Sigmoid colon (tissue), 7 donors: Measurements from ENCODE around the gene NUBP2. TPM values are rescaled to one million over a fixed set of nuclear protein-coding genes. Genes with fewer than 3 reads are reported as not detected.

Experiments used
- DNase-seq: peaks from one replicate; pipeline ENCODE4 v3.0.0-alpha.2; 2019
- H3K27ac ChIP-seq, 4 donors: fragments of 200-600 bp; sonication (generic); one replicate each; pipeline ENCODE4 v1.5.1; 2016 to 2019; ENCODE audit warnings: mild to moderate bottlenecking in 1 of 4
- H3K27me3 ChIP-seq, 3 donors: fragments of 200-600 bp; sonication (generic); one replicate each; pipeline ENCODE4 v1.5.1; 2019; ENCODE audit warnings: mild to moderate bottlenecking in 1 of 3
- H3K36me3 ChIP-seq, 4 donors: fragments of 200-600 bp; sonication (generic); one replicate each; pipeline ENCODE4 v1.5.1; 2016 to 2019
- H3K4me1 ChIP-seq, 4 donors: fragments of 200-600 bp; sonication (generic); one replicate each; pipeline ENCODE4 v1.5.1; 2017 to 2019
- H3K4me3 ChIP-seq, 4 donors: fragments of 200-600 bp; sonication (generic); one replicate each; pipeline ENCODE4 v1.5.1; 2017 to 2019; ENCODE audit warnings: mild to moderate bottlenecking in 2 of 4, moderate library complexity in 1 of 4
- H3K9me3 ChIP-seq, 4 donors: fragments of 200-600 bp in 3 of 4; sonication (generic) in 3 of 4; one replicate each; pipeline versions ENCODE4 v1.5.1 to v1.6.1; 2013 to 2019
- EP300 ChIP-seq, 4 donors: sonication (generic); formaldehyde crosslinking; IDR thresholded peaks; one replicate each; pipeline ENCODE4 v1.6.1; 2017; ENCODE audit warnings: antibody characterized with exemption in 4 of 4
- POLR2A ChIP-seq, 2 donors: fragments of 450-650 bp; IDR thresholded peaks; one replicate each; pipeline ENCODE4 v1.6.1; 2016; ENCODE audit warnings: antibody characterized with exemption in 2 of 2, mild to moderate bottlenecking in 2 of 2, moderate library complexity in 2 of 2
- POLR2AphosphoS5 ChIP-seq, 4 donors: sonication (generic); formaldehyde crosslinking; IDR thresholded peaks; one replicate each; pipeline ENCODE4 v1.6.1; 2017; ENCODE audit warnings: antibody characterized with exemption in 4 of 4
- WGBS, 2 donors: extraction: QIAGEN DNeasy Blood & Tissue Kit; methylation state at CpG; one replicate each; pipeline ENCODE4 v1.1.7; 2013; 5-methylcytosine and 5-hydroxymethylcytosine counted together
- intact Hi-C: fragments of 100-400 bp; cut with DNase I; formaldehyde crosslinking; loops from one replicate; pipeline ENCODE4 v1.15.1; 2023
- polyA plus RNA-seq, 3 donors: library from polyadenylated mRNA; stranded (reverse); fragments of 200-250 nt; gene quantifications; one replicate each; pipeline ENCODE4 v1.2.3, GENCODE V29; 2013
- total RNA-seq, 4 donors: library from RNA; depleted of rRNA; stranded (reverse); fragments of >200 nt; gene quantifications; one replicate each; pipeline ENCODE4 v1.1.0, GENCODE V29; 2016
- TF ChIP-seq, protein P1 (sequence below), 4 experiments: fragments of 450-650 bp in 3 of 4; fragments of 200-600 bp in 1 of 4; IDR thresholded peaks; one replicate each; pipeline ENCODE4 v1.5.1; 2016 to 2019; ENCODE audit warnings: antibody characterized with exemption in 4 of 4, mild to moderate bottlenecking in 3 of 4, moderate library complexity in 2 of 4
- donor health status: healthy with polysubstance abuse.
- donor health status: Bipolar disorder and iron deficiency.
- donor health status: healthy.

NUBP2 gene
- total and polyA plus RNA-seq, 7 donors: 53.5 to 170 (median 77.8) TPM

DNA sequence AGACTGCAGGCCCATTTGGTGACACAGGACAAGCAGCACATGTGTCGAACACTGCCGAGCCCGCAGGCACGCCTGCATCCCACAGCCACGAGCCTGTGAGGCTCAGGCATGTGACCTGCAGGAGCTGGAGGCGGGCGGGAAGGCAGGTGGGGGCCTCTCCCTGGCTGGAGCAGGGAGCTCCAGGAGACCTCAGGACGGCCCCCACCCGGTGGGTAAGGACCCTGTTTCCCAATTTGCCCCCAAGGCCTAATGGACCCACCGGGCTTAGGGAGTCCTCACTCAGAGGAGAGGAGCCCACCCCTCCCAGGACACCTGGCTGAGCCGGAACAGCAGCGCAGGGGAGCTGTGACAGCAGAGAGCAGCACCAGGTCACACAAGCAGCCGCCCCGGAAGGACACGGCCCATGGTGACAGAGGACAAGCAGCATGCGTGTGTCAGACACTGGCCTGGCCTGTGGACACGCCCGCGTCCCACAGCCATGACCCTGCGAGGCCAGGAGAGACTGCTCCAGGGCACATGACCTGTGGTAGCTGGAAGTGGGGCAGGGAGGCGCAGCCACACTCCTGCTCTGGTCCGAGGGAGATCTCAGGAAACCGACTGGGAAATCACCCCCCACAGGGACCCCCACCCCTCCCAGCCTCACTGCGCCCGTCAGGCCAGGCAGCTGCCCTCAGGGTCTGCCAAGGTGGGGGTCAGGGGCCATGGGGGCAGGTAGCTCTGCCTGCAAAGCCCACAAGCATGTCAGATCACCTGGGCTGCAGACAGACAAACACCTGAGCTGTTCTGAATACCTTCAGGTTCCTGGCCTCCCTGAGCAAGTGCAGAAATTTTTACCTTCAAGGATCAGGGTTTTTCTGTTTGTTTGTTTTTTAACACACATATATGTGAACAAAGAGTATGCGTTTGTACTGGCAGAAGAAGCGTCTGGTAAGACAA lies 2.8 kb upstream of the NUBP2 start:
- intact Hi-C loops: loop anchor here (10.0 kb wide), 1 partner anchor 1095 kb away; the partner anchor contains the start of genes JMJD8 and STUB1
- Histone ChIP-seq H3K27me3 (no peaks in the 10 kb centered on the region), H3K36me3 (peaks cover 0 to 61% (median 41%) of the 10 kb centered on the region in 4 donors), H3K4me1 (peaks cover 0 to 46% (median 37%) of the 10 kb centered on the region in 4 donors), H3K9me3 (no peaks in the 10 kb centered on the region), H3K4me3 (no peak overlapping the region), H3K27ac (no peak overlapping the region)
- TF ChIP-seq EP300 (IDR thresholded peaks at IDR 0.05): no peak
- DNase-seq: no peak
- WGBS, 2 donors: 78 to 86% methylated on average over 27 of the region's 27 CpGs

DNA sequence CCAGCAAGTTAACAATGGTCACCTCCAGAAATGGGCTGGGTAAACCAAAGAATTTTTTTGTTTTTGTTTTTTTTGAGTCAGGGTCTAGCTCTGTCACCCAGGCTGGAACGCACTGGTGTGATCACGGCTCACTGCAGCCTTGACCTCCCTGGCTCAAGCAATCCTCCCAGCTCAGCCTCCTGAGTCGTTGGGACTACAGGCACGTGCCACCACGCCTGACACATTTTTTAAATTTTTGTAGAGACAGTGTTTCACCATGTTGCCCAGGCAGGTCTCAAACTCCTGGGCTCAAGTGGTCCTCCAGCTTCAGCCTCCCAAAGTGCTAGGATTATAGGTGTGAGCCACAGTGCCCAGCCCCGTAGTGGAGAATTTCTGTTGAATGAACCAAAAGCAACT lies 2.1 kb upstream of the NUBP2 start:
- 80 to 90% methylated on average over 6 of the region's 6 CpGs for WGBS, 2 donors
- peaks cover 0 to 58% (median 36%) of the 10 kb centered on the region in 4 donors for H3K36me3 ChIP-seq

DNA sequence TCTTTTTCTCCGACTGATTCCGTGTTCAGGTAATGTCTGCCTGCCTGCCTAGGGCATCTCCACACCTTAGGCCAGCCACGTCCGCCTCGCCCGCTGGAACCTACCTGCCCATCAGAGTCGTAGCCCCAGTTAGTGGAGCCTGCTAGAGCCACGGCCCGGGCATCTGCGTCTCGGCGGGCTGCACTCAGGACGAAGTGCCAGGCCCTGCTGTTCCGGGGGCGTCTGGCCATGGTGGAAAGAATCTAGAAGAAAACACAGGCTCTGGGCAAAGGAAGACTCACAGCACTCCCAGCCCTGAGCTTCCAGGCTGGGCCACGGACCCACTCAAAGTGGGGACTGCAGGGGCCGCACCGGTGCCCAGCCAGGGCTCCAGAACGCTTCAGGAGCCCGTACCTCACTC lies 1.5 kb upstream of the NUBP2 start:
- WGBS, 2 donors: 54 to 77% methylated on average over 20 of the region's 20 CpGs
- Histone ChIP-seq H3K4me3 (peak overlapping the region; percentile 63 to 94 (median 90)), H3K4me1 (peaks cover 0 to 48% (median 40%) of the 10 kb centered on the region in 4 donors), H3K27me3 (no peaks in the 10 kb centered on the region), H3K9me3 (no peaks in the 10 kb centered on the region), H3K36me3 (peaks cover 0 to 58% (median 34%) of the 10 kb centered on the region in 4 donors), H3K27ac (peak overlapping the region; percentile 80 to 92 (median 87))
- TF ChIP-seq EP300 (IDR thresholded peaks at IDR 0.05) (no peak), POLR2A (IDR thresholded peaks at IDR 0.05) (no peak), POLR2AphosphoS5 (IDR thresholded peaks at IDR 0.05) (no peak)
- TF ChIP-seq, protein P1, sequence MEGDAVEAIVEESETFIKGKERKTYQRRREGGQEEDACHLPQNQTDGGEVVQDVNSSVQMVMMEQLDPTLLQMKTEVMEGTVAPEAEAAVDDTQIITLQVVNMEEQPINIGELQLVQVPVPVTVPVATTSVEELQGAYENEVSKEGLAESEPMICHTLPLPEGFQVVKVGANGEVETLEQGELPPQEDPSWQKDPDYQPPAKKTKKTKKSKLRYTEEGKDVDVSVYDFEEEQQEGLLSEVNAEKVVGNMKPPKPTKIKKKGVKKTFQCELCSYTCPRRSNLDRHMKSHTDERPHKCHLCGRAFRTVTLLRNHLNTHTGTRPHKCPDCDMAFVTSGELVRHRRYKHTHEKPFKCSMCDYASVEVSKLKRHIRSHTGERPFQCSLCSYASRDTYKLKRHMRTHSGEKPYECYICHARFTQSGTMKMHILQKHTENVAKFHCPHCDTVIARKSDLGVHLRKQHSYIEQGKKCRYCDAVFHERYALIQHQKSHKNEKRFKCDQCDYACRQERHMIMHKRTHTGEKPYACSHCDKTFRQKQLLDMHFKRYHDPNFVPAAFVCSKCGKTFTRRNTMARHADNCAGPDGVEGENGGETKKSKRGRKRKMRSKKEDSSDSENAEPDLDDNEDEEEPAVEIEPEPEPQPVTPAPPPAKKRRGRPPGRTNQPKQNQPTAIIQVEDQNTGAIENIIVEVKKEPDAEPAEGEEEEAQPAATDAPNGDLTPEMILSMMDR (IDR thresholded peaks at IDR 0.05): no peak
- DNase-seq: no peak
- intact Hi-C loops: no loop called here

More for the DNA sequence above, 2.1 kb upstream of the NUBP2 start:
- no peaks in the 10 kb centered on the region for H3K9me3 ChIP-seq
- DNase-seq: no peak
- no peaks in the 10 kb centered on the region for H3K27me3 ChIP-seq
- intact Hi-C loops: no loop called here
- TF ChIP-seq, protein P1 (IDR thresholded peaks at IDR 0.05): no peak
- TF ChIP-seq POLR2A (IDR thresholded peaks at IDR 0.05) (no peak), POLR2AphosphoS5 (IDR thresholded peaks at IDR 0.05) (no peak), EP300 (IDR thresholded peaks at IDR 0.05) (no peak)
- peaks cover 0 to 48% (median 38%) of the 10 kb centered on the region in 4 donors for H3K4me1 ChIP-seq
- H3K4me3 ChIP-seq: no peak overlapping the region
- H3K27ac ChIP-seq: no peak overlapping the region

DNA sequence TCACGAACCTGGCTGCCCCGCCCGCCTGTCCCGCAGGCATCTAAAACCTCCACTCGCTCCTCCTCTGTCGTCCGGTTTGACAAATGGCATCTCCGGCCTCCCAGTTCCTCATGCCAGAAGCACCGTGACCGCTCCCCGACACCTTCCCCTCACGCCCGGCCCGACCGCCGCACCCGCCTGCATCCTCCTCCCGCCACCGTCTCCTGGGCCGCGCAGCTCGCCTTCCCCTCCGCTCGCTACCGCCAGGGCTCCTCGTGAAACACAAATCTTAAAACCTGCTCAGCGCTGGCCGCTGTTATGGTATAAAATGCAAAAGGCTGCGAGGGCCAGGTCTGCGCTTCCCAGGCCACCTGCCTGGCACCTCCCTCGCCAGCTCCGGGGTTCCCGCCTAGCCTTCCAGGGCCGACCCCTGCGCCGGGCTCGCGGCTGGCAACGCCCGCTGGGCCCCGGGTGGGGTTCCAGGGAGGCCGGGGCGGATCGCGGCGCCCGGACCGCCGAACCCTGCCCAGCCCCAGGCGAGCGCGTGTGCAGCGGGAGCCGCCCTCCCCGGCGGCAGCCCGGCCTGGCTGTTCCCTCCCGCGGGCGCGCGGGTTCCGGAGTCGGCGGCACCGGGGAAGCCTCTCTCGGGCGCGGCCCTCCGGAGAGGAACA lies 877 bp upstream of the NUBP2 start:
- Histone ChIP-seq H3K36me3 (peaks cover 0 to 58% (median 34%) of the 10 kb centered on the region in 4 donors), H3K9me3 (no peaks in the 10 kb centered on the region), H3K27ac (peak overlapping the region; percentile 80 to 92 (median 87)), H3K4me3 (peak overlapping the region; percentile 63 to 94 (median 90)), H3K4me1 (peaks cover 0 to 48% (median 40%) of the 10 kb centered on the region in 4 donors), H3K27me3 (no peaks in the 10 kb centered on the region)
- no peak for DNase-seq
- WGBS, 2 donors: 0 to 1% methylated on average over 70 of the region's 70 CpGs
- TF ChIP-seq POLR2AphosphoS5 (IDR thresholded peaks at IDR 0.05): peak in 3 of 4 donors; percentile 8 to 14 (median 11)
- TF ChIP-seq POLR2A (IDR thresholded peaks at IDR 0.05): no peak
- TF ChIP-seq, protein P1 (IDR thresholded peaks at IDR 0.05): peak in 1 of 4 experiments; percentile 34
- no peak for TF ChIP-seq EP300 (IDR thresholded peaks at IDR 0.05)
- intact Hi-C loops: no loop called here
